Mucosa of descending colon (tissue), 3 donors: ENCODE results near the gene SEC14L2. TPM values are rescaled to one million over a fixed set of nuclear protein-coding genes. Genes with fewer than 3 reads are reported as not detected.

Experiments used
- ATAC-seq: fragments of 200-7000 bp; cut with Tn5 transposase; one replicate; pipeline ENCODE4 v1.9.1; 2020; ENCODE audit warnings: mild to moderate bottlenecking, moderate library complexity
- DNase-seq, 3 donors: peaks; one replicate each; pipeline ENCODE4 v3.0.0-alpha.2; 2020
- H3K36me3 ChIP-seq: fragments of 200-600 bp; one replicate; pipeline ENCODE4 v1.8.0; 2021; ENCODE audit warnings: low read depth, mild to moderate bottlenecking
- H3K4me1 ChIP-seq: fragments of 200-600 bp; one replicate; pipeline ENCODE4 v1.8.0; 2021; ENCODE audit warnings: low read depth, mild to moderate bottlenecking
- H3K4me3 ChIP-seq: fragments of 200-600 bp; one replicate; pipeline ENCODE4 v1.8.0; 2021; ENCODE audit warnings: mild to moderate bottlenecking
- H3K9me3 ChIP-seq: fragments of 200-600 bp; one replicate; pipeline ENCODE4 v1.8.0; 2021; ENCODE audit warnings: mild to moderate bottlenecking
- CTCF ChIP-seq: fragments of 200-600 bp; IDR thresholded peaks from one replicate; pipeline ENCODE4 v1.8.0; 2022; ENCODE audit warnings: antibody characterized with exemption, mild to moderate bottlenecking
- intact Hi-C, 2 donors: fragments of 100-400 bp; cut with DNase I in 1 of 2; cut with micrococcal nuclease in 1 of 2; formaldehyde crosslinking; loops; one replicate each; pipeline versions ENCODE4 v1.11.0 to v1.11.1; 2022; cut with DNase I, micrococcal nuclease
- total RNA-seq, 3 donors: library from RNA; stranded (reverse); fragmentation: NEBNext Ultra II Directional in 2 of 3; extraction: Animal tissue kit (Norgen Biotek cat#: 25700) in 2 of 3; gene quantifications; one replicate each; pipeline versions ENCODE4 v1.2.1 to v1.2.4, GENCODE V29; 2021 to 2023
- donor health status: DM: no; HTN: no; CAD: no; lungs with moderate emphysema.
- donor health status: DM: no; HTN: no; CAD: no.
- donor health status: DM: no; HTN: yes; CAD: no.

SEC14L2 gene
- total RNA-seq, 3 donors from 2014 or later, result 0.67 to 4.0 (median 2.5) TPM

- Histone ChIP-seq H3K4me3 (peak within 1 kb of the TSS; percentile 32), H3K4me1 (peaks cover 11% of the 10 kb centered on the region), H3K36me3 (no peaks in the 10 kb centered on the region), H3K9me3 (no peaks in the 10 kb centered on the region)
- ATAC-seq, result peak; percentile 97
- peak; percentile 84 to 91 (median 84) for DNase-seq
- TF ChIP-seq CTCF, result peak; percentile 94
- intact Hi-C loops, result no loop called here
Observed at GRCh38 chr22:30386960-30387827, 9.6 kb upstream of the SEC14L2 start, which contains the start of gene RNF215. TSS of gene RNF215 (minus strand) at chr22:30387411. CDS start at chr22:30387313, 98 bp downstream.

GRCh38 chr22:30390974-30391691 lies 5.7 kb upstream of the SEC14L2 start:
- peak; percentile 74 for ATAC-seq
- H3K4me1 ChIP-seq, result peaks cover 11% of the 10 kb centered on the region
- H3K9me3 ChIP-seq, result no peaks in the 10 kb centered on the region
- DNase-seq, result peak; percentile 73 to 84 (median 83)
- H3K4me3 ChIP-seq, result no peak overlapping the region
- TF ChIP-seq CTCF, result peak; percentile 79
- H3K36me3 ChIP-seq, result no peaks in the 10 kb centered on the region
- intact Hi-C loops, result loop anchor here (2.0 to 5.0 kb wide), 2 partner anchors 94 to 96 kb away; no protein-coding TSS in a partner anchor

GRCh38 chr22:30392661-30393321 lies 4.0 kb upstream of the SEC14L2 start:
- Histone ChIP-seq H3K36me3 (no peaks in the 10 kb centered on the region), H3K4me1 (peaks cover 13% of the 10 kb centered on the region), H3K9me3 (no peaks in the 10 kb centered on the region), H3K4me3 (no peak overlapping the region)
- TF ChIP-seq CTCF, result no peak
- DNase-seq (no peak), ATAC-seq (no peak)
- intact Hi-C loops, result loop anchor here in 1 of 2 donors (5.0 kb wide), 1 partner anchor 95 kb away; no protein-coding TSS in a partner anchor

- ATAC-seq, result no peak
- no peaks in the 10 kb centered on the region for H3K36me3 ChIP-seq
- TF ChIP-seq CTCF, result no peak
- H3K4me3 ChIP-seq, result no peak overlapping the region
- no peak for DNase-seq
- H3K4me1 ChIP-seq, result peaks cover 13% of the 10 kb centered on the region
- H3K9me3 ChIP-seq, result no peaks in the 10 kb centered on the region
- intact Hi-C loops, result loop anchor here in 1 of 2 donors (5.0 kb wide), 1 partner anchor 94 kb away; no protein-coding TSS in a partner anchor
Observed at GRCh38 chr22:30393322-30393680, 3.5 kb upstream of the SEC14L2 start.

GRCh38 chr22:30393885-30394284 lies 2.9 kb upstream of the SEC14L2 start:
- H3K9me3 ChIP-seq, result no peaks in the 10 kb centered on the region
- H3K36me3 ChIP-seq, result no peaks in the 10 kb centered on the region
- TF ChIP-seq CTCF, result no peak
- peaks cover 13% of the 10 kb centered on the region for H3K4me1 ChIP-seq
- ATAC-seq (no peak), DNase-seq (no peak)
- no peak overlapping the region for H3K4me3 ChIP-seq
- intact Hi-C loops, result loop anchor here in 1 of 2 donors (5.0 kb wide), 1 partner anchor 93 kb away; no protein-coding TSS in a partner anchor
